Breast epithelium (tissue), 3 donors: ENCODE results near the gene SLK.

Source experiments
- CTCF ChIP-seq, 3 donors: fragments of 450-650 bp; IDR thresholded peaks; one replicate each; pipeline ENCODE4 v1.5.1; 2016 to 2017; ENCODE audit warnings: antibody characterized with exemption in 3 of 3, mild to moderate bottlenecking in 3 of 3, moderate library complexity in 3 of 3
- POLR2A ChIP-seq: fragments of 450-650 bp; IDR thresholded peaks from one replicate; pipeline ENCODE4 v1.6.1; 2016; ENCODE audit warnings: antibody characterized with exemption, mild to moderate bottlenecking, moderate library complexity
- POLR2AphosphoS5 ChIP-seq, 3 donors: sonication (generic); formaldehyde crosslinking; IDR thresholded peaks; one replicate each; pipeline ENCODE4 v1.6.1; 2017; ENCODE audit warnings: antibody characterized with exemption in 3 of 3

DNA sequence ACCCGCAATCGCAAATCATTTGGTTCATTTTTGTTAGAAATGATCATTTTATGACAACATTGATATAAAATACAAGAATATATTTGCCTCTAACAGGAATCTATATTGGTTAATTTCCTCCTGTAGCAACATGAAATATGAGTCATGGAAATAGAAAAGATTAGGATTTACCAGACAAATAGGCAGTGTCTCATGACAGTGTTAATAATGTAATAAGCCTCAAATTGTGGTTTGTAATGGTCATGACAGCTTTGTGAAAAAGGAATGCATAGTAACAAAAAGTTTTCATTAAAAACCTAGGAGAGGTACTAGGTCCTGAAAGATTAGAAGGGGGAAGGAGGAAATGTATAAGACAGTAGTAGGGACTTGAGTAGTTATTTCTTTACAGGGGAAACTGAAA lies 7.9 kb upstream of the SLK start:
- no peak for TF ChIP-seq CTCF (IDR thresholded peaks at IDR 0.05)
- no peak for TF ChIP-seq POLR2A
- TF ChIP-seq POLR2AphosphoS5 (IDR thresholded peaks at IDR 0.05) = no peak
